Neural cell (in vitro differentiated cells): ENCODE data around the gene TACR2. TPM values are rescaled to one million over a fixed set of nuclear protein-coding genes. Genes with fewer than 3 reads are reported as not detected.

Experiments
- H2AFZ ChIP-seq: fragments of 200-600, 300-800 bp; sonication (generic), shearing (Covaris generic); 2 replicates; pipeline ENCODE4 v1.6.0; 2014; ENCODE audit warnings: low read depth, mild to moderate bottlenecking, antibody characterized with exemption, low read length, moderate library complexity
- H3F3A ChIP-seq: fragments of 200-600 bp; shearing (Covaris generic); 2 replicates; pipeline ENCODE4 v1.6.1; 2016; ENCODE audit warnings: mild to moderate bottlenecking, moderate library complexity, mixed read lengths, antibody characterized with exemption, low read length; ENCODE audit not compliant: insufficient read depth, poor library complexity, severe bottlenecking
- H3K27ac ChIP-seq: fragments of 200-600, 300-800 bp; sonication (generic), shearing (Covaris generic); 2 replicates; pipeline ENCODE4 v1.5.1; 2014; ENCODE audit warnings: mild to moderate bottlenecking, low read length, moderate library complexity
- H3K27me3 ChIP-seq: fragments of 300-800, 200-600 bp; sonication (generic), shearing (Covaris generic); 2 replicates; pipeline ENCODE4 v1.6.0; 2014; ENCODE audit warnings: mild to moderate bottlenecking, low read depth, low read length, moderate library complexity; ENCODE audit not compliant: insufficient read depth
- H3K36me3 ChIP-seq: fragments of 300-800, 200-600 bp; sonication (generic), shearing (Covaris generic); 2 replicates; pipeline ENCODE4 v1.5.1; 2014; ENCODE audit warnings: mild to moderate bottlenecking, antibody characterized with exemption, low read length, moderate library complexity; ENCODE audit not compliant: insufficient read depth
- H3K4me2 ChIP-seq: fragments of 300-800, 200-600 bp; sonication (generic), shearing (Covaris generic); 2 replicates; pipeline ENCODE4 v1.6.0; 2014; ENCODE audit warnings: mild to moderate bottlenecking, low read length
- H3K4me3 ChIP-seq: fragments of 300-800, 200-600 bp; sonication (generic), shearing (Covaris generic); 2 replicates; pipeline ENCODE4 v1.5.1; 2014; ENCODE audit warnings: mild to moderate bottlenecking, low read length, moderate library complexity
- H3K79me2 ChIP-seq: fragments of 200-600 bp; shearing (Covaris generic); replicated peaks from 2 replicates; pipeline ENCODE4 v1.6.0; 2014; ENCODE audit warnings: mild to moderate bottlenecking, low read length, moderate library complexity; ENCODE audit not compliant: insufficient read depth
- H3K9ac ChIP-seq: fragments of 300-800, 200-600 bp; sonication (generic), shearing (Covaris generic); 2 replicates; pipeline ENCODE4 v1.6.1; 2016; ENCODE audit warnings: mild to moderate bottlenecking, low read length, mixed read lengths
- H3K9me2 ChIP-seq: fragments of 200-600 bp; shearing (Covaris generic); 2 replicates; pipeline ENCODE4 v1.6.1; 2016; ENCODE audit warnings: mild to moderate bottlenecking, low read length, mixed read lengths; ENCODE audit not compliant: insufficient read depth
- H3K9me3 ChIP-seq: fragments of 200-600, 300-800 bp; sonication (generic), shearing (Covaris generic); 2 replicates; pipeline ENCODE4 v1.6.1; 2016; ENCODE audit warnings: mild to moderate bottlenecking, mixed run types, low read length, moderate library complexity, mixed read lengths
- H4K20me1 ChIP-seq: fragments of 200-600 bp; shearing (Covaris generic); 2 replicates; pipeline ENCODE4 v1.6.1; 2016; ENCODE audit warnings: mild to moderate bottlenecking, mixed run types; ENCODE audit not compliant: insufficient read depth
- EP300 ChIP-seq: fragments of 450-650 bp; conservative IDR thresholded peaks from 2 replicates; pipeline ENCODE4 v1.6.1; 2014; ENCODE audit warnings: antibody characterized with exemption, mild to moderate bottlenecking, moderate library complexity; ENCODE audit not compliant: poor library complexity, severe bottlenecking
- EZH2 ChIP-seq: fragments of 200-600, 300-800 bp; shearing (Covaris generic), sonication (generic); IDR thresholded peaks from 2 replicates; pipeline ENCODE4 v1.6.1; 2014; ENCODE audit warnings: antibody characterized with exemption, low read length, borderline replicate concordance, mild to moderate bottlenecking; ENCODE audit not compliant: insufficient read depth, poor library complexity, severe bottlenecking
- MXI1 ChIP-seq: fragments of 450-650 bp; conservative IDR thresholded peaks from 2 replicates; pipeline ENCODE4 v1.6.1; 2014; ENCODE audit warnings: antibody characterized with exemption, mild to moderate bottlenecking; ENCODE audit not compliant: poor library complexity, severe bottlenecking
- POLR2AphosphoS5 ChIP-seq: IDR thresholded peaks from 2 replicates; pipeline ENCODE4 v1.6.1; 2012
- RAD21 ChIP-seq: fragments of 450-650 bp; conservative IDR thresholded peaks from 2 replicates; pipeline ENCODE4 v1.6.1; 2014; ENCODE audit warnings: antibody characterized with exemption, mild to moderate bottlenecking, moderate library complexity
- SMC3 ChIP-seq: fragments of 450-650 bp; conservative IDR thresholded peaks from 2 replicates; pipeline ENCODE4 v1.6.1; 2014; ENCODE audit warnings: antibody characterized with exemption, mild to moderate bottlenecking, moderate library complexity; ENCODE audit not compliant: poor library complexity
- TAF1 ChIP-seq: IDR thresholded peaks from 2 replicates; pipeline ENCODE4 v1.6.1; 2012; ENCODE audit warnings: low read depth
- polyA minus RNA-seq: library from RNA; depleted of rRNA, polyadenylated mRNA; stranded (reverse); fragments of >200 nt; gene quantifications from 2 replicates; pipeline ENCODE4 v1.2.3, GENCODE V29; 2014
- polyA plus RNA-seq: library from polyadenylated mRNA; depleted of rRNA; stranded (reverse); fragments of >200 nt; gene quantifications from 2 replicates; pipeline ENCODE4 v1.2.3, GENCODE V29; 2014
- TF ChIP-seq, protein P1 (sequence below): IDR thresholded peaks from 2 replicates; pipeline ENCODE4 v1.6.1; 2012; ENCODE audit warnings: borderline replicate concordance
- TF ChIP-seq, protein P2 (sequence below): fragments of 450-650 bp; IDR thresholded peaks from 2 replicates; pipeline ENCODE4 v1.5.1; 2014; ENCODE audit warnings: antibody characterized with exemption, mild to moderate bottlenecking, moderate library complexity; ENCODE audit not compliant: poor library complexity, severe bottlenecking

TACR2 gene
- polyA plus RNA-seq (not detected in 2 replicates), polyA minus RNA-seq (not detected in 2 replicates)

DNA sequence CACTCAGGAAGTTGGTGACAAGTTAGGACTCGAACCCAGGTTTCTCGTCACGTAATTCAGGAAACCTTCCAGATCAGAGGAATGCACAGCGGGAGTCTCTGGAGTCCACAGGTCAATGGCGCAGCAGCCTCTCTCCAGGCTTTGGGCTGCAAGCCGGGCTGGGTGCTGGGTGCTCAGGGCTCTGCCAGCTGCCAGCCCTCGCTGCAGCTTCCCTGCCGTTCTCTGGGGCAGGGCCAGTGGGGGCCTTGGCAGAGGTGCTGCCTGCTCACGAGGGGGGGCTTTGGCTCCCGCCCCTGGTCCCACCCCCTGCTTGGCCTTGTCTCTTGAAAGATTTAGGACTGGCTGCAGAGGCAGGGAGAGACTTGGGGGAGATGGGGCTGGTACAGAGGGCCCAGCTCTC lies at the start of gene TACR2:
TSS of gene TACR2 (minus strand) at position 224 of the 400 bp plus-strand sequence. CDS start 595 bp downstream, outside the sequence.
- no peaks in the 10 kb centered on the region for H3K36me3 ChIP-seq
- TF ChIP-seq TAF1 = no peak
- no peak for TF ChIP-seq MXI1
- no peak for TF ChIP-seq SMC3
- no peak for TF ChIP-seq EZH2
- TF ChIP-seq, protein P1, sequence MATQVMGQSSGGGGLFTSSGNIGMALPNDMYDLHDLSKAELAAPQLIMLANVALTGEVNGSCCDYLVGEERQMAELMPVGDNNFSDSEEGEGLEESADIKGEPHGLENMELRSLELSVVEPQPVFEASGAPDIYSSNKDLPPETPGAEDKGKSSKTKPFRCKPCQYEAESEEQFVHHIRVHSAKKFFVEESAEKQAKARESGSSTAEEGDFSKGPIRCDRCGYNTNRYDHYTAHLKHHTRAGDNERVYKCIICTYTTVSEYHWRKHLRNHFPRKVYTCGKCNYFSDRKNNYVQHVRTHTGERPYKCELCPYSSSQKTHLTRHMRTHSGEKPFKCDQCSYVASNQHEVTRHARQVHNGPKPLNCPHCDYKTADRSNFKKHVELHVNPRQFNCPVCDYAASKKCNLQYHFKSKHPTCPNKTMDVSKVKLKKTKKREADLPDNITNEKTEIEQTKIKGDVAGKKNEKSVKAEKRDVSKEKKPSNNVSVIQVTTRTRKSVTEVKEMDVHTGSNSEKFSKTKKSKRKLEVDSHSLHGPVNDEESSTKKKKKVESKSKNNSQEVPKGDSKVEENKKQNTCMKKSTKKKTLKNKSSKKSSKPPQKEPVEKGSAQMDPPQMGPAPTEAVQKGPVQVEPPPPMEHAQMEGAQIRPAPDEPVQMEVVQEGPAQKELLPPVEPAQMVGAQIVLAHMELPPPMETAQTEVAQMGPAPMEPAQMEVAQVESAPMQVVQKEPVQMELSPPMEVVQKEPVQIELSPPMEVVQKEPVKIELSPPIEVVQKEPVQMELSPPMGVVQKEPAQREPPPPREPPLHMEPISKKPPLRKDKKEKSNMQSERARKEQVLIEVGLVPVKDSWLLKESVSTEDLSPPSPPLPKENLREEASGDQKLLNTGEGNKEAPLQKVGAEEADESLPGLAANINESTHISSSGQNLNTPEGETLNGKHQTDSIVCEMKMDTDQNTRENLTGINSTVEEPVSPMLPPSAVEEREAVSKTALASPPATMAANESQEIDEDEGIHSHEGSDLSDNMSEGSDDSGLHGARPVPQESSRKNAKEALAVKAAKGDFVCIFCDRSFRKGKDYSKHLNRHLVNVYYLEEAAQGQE = no peak
- no peak for TF ChIP-seq EP300
- TF ChIP-seq, protein P2, sequence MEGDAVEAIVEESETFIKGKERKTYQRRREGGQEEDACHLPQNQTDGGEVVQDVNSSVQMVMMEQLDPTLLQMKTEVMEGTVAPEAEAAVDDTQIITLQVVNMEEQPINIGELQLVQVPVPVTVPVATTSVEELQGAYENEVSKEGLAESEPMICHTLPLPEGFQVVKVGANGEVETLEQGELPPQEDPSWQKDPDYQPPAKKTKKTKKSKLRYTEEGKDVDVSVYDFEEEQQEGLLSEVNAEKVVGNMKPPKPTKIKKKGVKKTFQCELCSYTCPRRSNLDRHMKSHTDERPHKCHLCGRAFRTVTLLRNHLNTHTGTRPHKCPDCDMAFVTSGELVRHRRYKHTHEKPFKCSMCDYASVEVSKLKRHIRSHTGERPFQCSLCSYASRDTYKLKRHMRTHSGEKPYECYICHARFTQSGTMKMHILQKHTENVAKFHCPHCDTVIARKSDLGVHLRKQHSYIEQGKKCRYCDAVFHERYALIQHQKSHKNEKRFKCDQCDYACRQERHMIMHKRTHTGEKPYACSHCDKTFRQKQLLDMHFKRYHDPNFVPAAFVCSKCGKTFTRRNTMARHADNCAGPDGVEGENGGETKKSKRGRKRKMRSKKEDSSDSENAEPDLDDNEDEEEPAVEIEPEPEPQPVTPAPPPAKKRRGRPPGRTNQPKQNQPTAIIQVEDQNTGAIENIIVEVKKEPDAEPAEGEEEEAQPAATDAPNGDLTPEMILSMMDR = no peak
- no peak for TF ChIP-seq POLR2AphosphoS5
- TF ChIP-seq RAD21 = no peak
- no peaks in the 10 kb centered on the region for H4K20me1 ChIP-seq
- no peak within 1 kb of the TSS for H3K4me2 ChIP-seq
- no peak within 1 kb of the TSS for H3K27ac ChIP-seq
- H3K9me2 ChIP-seq = no peaks in the 10 kb centered on the region
- no peaks in the 10 kb centered on the region for H3K9me3 ChIP-seq
- H3K9ac ChIP-seq = no peak within 1 kb of the TSS
- no peak within 1 kb of the TSS for H2AFZ ChIP-seq
- no peak within 1 kb of the TSS for H3K4me3 ChIP-seq
- no peaks in the 10 kb centered on the region for H3F3A ChIP-seq
- H3K79me2 ChIP-seq = no peaks in the 10 kb centered on the region
- H3K27me3 ChIP-seq = no peaks in the 10 kb centered on the region

DNA sequence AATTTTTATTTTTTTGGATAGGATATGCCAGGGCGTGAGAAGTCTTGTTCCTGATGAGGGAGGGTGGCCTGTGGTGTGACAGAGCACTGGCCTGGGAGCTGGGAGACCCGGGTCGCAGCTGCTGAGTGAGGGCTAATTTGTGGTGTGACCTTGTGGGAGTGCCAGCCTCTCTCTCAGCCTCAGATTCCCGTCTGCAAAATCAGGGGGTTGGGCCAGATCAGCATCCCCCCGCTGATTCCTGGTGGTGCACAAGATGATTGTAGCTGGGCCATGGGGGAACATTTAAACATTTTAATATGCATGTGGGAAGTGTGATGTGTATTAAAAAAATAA lies 49.4 kb upstream of the TACR2 start:
- Histone ChIP-seq H3K79me2 (no peaks in the 10 kb centered on the region), H3K9me3 (no peaks in the 10 kb centered on the region), H4K20me1 (no peaks in the 10 kb centered on the region), H3K27me3 (no peaks in the 10 kb centered on the region), H3K9ac (no peak overlapping the region), H3K36me3 (no peaks in the 10 kb centered on the region), H3F3A (no peaks in the 10 kb centered on the region), H2AFZ (no peak overlapping the region), H3K4me2 (no peak overlapping the region), H3K9me2 (no peaks in the 10 kb centered on the region), H3K27ac (no peak overlapping the region), H3K4me3 (no peak overlapping the region)
- TF ChIP-seq SMC3 (no peak), TAF1 (no peak), POLR2AphosphoS5 (no peak), RAD21 (no peak), MXI1 (no peak), EZH2 (no peak), EP300 (no peak)
- TF ChIP-seq, protein P2 = no peak
- TF ChIP-seq, protein P1 = no peak
